Neural cell (in vitro differentiated cells): ENCODE data around the gene DENND1A. TPM values are rescaled to one million over a fixed set of nuclear protein-coding genes. Genes with fewer than 3 reads are reported as not detected.

ENCODE experiments used
- H2AFZ ChIP-seq: fragments of 200-600, 300-800 bp; sonication (generic), shearing (Covaris generic); 2 replicates; pipeline ENCODE4 v1.6.0; 2014; ENCODE audit warnings: low read depth, mild to moderate bottlenecking, antibody characterized with exemption, low read length, moderate library complexity
- H3F3A ChIP-seq: fragments of 200-600 bp; shearing (Covaris generic); 2 replicates; pipeline ENCODE4 v1.6.1; 2016; ENCODE audit warnings: mild to moderate bottlenecking, moderate library complexity, mixed read lengths, antibody characterized with exemption, low read length; ENCODE audit not compliant: insufficient read depth, poor library complexity, severe bottlenecking
- H3K27ac ChIP-seq: fragments of 200-600, 300-800 bp; sonication (generic), shearing (Covaris generic); 2 replicates; pipeline ENCODE4 v1.5.1; 2014; ENCODE audit warnings: mild to moderate bottlenecking, low read length, moderate library complexity
- H3K27me3 ChIP-seq: fragments of 300-800, 200-600 bp; sonication (generic), shearing (Covaris generic); 2 replicates; pipeline ENCODE4 v1.6.0; 2014; ENCODE audit warnings: mild to moderate bottlenecking, low read depth, low read length, moderate library complexity; ENCODE audit not compliant: insufficient read depth
- H3K36me3 ChIP-seq: fragments of 300-800, 200-600 bp; sonication (generic), shearing (Covaris generic); 2 replicates; pipeline ENCODE4 v1.5.1; 2014; ENCODE audit warnings: mild to moderate bottlenecking, antibody characterized with exemption, low read length, moderate library complexity; ENCODE audit not compliant: insufficient read depth
- H3K4me2 ChIP-seq: fragments of 300-800, 200-600 bp; sonication (generic), shearing (Covaris generic); 2 replicates; pipeline ENCODE4 v1.6.0; 2014; ENCODE audit warnings: mild to moderate bottlenecking, low read length
- H3K4me3 ChIP-seq: fragments of 300-800, 200-600 bp; sonication (generic), shearing (Covaris generic); 2 replicates; pipeline ENCODE4 v1.5.1; 2014; ENCODE audit warnings: mild to moderate bottlenecking, low read length, moderate library complexity
- H3K79me2 ChIP-seq: fragments of 200-600 bp; shearing (Covaris generic); replicated peaks from 2 replicates; pipeline ENCODE4 v1.6.0; 2014; ENCODE audit warnings: mild to moderate bottlenecking, low read length, moderate library complexity; ENCODE audit not compliant: insufficient read depth
- H3K9ac ChIP-seq: fragments of 300-800, 200-600 bp; sonication (generic), shearing (Covaris generic); 2 replicates; pipeline ENCODE4 v1.6.1; 2016; ENCODE audit warnings: mild to moderate bottlenecking, low read length, mixed read lengths
- H3K9me2 ChIP-seq: fragments of 200-600 bp; shearing (Covaris generic); 2 replicates; pipeline ENCODE4 v1.6.1; 2016; ENCODE audit warnings: mild to moderate bottlenecking, low read length, mixed read lengths; ENCODE audit not compliant: insufficient read depth
- H3K9me3 ChIP-seq: fragments of 200-600, 300-800 bp; sonication (generic), shearing (Covaris generic); 2 replicates; pipeline ENCODE4 v1.6.1; 2016; ENCODE audit warnings: mild to moderate bottlenecking, mixed run types, low read length, moderate library complexity, mixed read lengths
- H4K20me1 ChIP-seq: fragments of 200-600 bp; shearing (Covaris generic); 2 replicates; pipeline ENCODE4 v1.6.1; 2016; ENCODE audit warnings: mild to moderate bottlenecking, mixed run types; ENCODE audit not compliant: insufficient read depth
- EP300 ChIP-seq: fragments of 450-650 bp; conservative IDR thresholded peaks from 2 replicates; pipeline ENCODE4 v1.6.1; 2014; ENCODE audit warnings: antibody characterized with exemption, mild to moderate bottlenecking, moderate library complexity; ENCODE audit not compliant: poor library complexity, severe bottlenecking
- EZH2 ChIP-seq: fragments of 200-600, 300-800 bp; shearing (Covaris generic), sonication (generic); IDR thresholded peaks from 2 replicates; pipeline ENCODE4 v1.6.1; 2014; ENCODE audit warnings: antibody characterized with exemption, low read length, borderline replicate concordance, mild to moderate bottlenecking; ENCODE audit not compliant: insufficient read depth, poor library complexity, severe bottlenecking
- MXI1 ChIP-seq: fragments of 450-650 bp; conservative IDR thresholded peaks from 2 replicates; pipeline ENCODE4 v1.6.1; 2014; ENCODE audit warnings: antibody characterized with exemption, mild to moderate bottlenecking; ENCODE audit not compliant: poor library complexity, severe bottlenecking
- POLR2AphosphoS5 ChIP-seq: IDR thresholded peaks from 2 replicates; pipeline ENCODE4 v1.6.1; 2012
- RAD21 ChIP-seq: fragments of 450-650 bp; conservative IDR thresholded peaks from 2 replicates; pipeline ENCODE4 v1.6.1; 2014; ENCODE audit warnings: antibody characterized with exemption, mild to moderate bottlenecking, moderate library complexity
- SMC3 ChIP-seq: fragments of 450-650 bp; conservative IDR thresholded peaks from 2 replicates; pipeline ENCODE4 v1.6.1; 2014; ENCODE audit warnings: antibody characterized with exemption, mild to moderate bottlenecking, moderate library complexity; ENCODE audit not compliant: poor library complexity
- TAF1 ChIP-seq: IDR thresholded peaks from 2 replicates; pipeline ENCODE4 v1.6.1; 2012; ENCODE audit warnings: low read depth
- polyA plus RNA-seq: library from polyadenylated mRNA; depleted of rRNA; stranded (reverse); fragments of >200 nt; gene quantifications from 2 replicates; pipeline ENCODE4 v1.2.3, GENCODE V29; 2014
- TF ChIP-seq, protein P1 (sequence below): fragments of 450-650 bp; IDR thresholded peaks from 2 replicates; pipeline ENCODE4 v1.5.1; 2014; ENCODE audit warnings: antibody characterized with exemption, mild to moderate bottlenecking, moderate library complexity; ENCODE audit not compliant: poor library complexity, severe bottlenecking
- TF ChIP-seq, protein P2 (sequence below): IDR thresholded peaks from 2 replicates; pipeline ENCODE4 v1.6.1; 2012; ENCODE audit warnings: borderline replicate concordance

DENND1A gene
- polyA plus RNA-seq, 1 donor from 2014 or later = 2.3 TPM

DNA sequence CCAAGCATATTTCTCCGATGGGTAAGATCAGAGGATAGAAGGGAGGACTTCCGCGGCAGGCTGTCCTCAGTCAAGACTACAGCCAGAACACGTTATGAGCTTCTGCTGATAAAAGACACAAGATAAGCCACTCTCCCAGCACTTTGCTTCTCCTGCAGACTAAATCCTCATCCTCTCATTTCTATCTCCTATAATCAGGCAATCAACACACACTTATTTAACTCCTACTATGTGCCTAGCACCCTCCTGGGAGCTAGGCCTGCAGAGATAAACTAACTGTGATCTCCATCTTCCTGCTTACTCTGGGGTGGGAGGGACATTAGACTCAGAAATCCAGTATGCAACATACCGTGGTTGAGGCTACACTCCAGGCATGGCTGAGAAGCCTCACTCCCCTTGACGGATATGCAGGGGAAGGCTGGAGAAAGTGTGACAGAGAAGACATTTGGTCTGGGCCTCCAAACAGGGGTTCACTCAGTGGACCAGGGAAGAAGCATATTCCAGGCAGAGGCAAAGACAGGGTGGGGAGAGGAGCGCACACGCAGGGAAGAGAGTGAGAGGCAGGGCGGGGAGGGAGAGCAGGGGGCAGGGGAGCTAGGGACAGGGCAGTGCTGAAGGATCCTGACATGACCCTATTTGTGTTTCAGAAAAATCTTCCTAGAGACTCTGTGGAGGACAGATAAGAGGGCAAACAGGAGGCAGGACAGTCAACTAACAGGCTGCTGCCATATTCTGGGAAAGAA, 274.1 kb downstream of the DENND1A start:
- TF ChIP-seq EZH2 (no peak), POLR2AphosphoS5 (no peak), TAF1 (no peak), RAD21 (no peak)
- TF ChIP-seq, protein P1, sequence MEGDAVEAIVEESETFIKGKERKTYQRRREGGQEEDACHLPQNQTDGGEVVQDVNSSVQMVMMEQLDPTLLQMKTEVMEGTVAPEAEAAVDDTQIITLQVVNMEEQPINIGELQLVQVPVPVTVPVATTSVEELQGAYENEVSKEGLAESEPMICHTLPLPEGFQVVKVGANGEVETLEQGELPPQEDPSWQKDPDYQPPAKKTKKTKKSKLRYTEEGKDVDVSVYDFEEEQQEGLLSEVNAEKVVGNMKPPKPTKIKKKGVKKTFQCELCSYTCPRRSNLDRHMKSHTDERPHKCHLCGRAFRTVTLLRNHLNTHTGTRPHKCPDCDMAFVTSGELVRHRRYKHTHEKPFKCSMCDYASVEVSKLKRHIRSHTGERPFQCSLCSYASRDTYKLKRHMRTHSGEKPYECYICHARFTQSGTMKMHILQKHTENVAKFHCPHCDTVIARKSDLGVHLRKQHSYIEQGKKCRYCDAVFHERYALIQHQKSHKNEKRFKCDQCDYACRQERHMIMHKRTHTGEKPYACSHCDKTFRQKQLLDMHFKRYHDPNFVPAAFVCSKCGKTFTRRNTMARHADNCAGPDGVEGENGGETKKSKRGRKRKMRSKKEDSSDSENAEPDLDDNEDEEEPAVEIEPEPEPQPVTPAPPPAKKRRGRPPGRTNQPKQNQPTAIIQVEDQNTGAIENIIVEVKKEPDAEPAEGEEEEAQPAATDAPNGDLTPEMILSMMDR = no peak
- H3K9ac ChIP-seq = no peak overlapping the region
- no peaks in the 10 kb centered on the region for H4K20me1 ChIP-seq
- H3K79me2 ChIP-seq = no peaks in the 10 kb centered on the region
- H3K36me3 ChIP-seq = no peaks in the 10 kb centered on the region
- no peak overlapping the region for H3K27ac ChIP-seq
- no peaks in the 10 kb centered on the region for H3K9me3 ChIP-seq
- H3F3A ChIP-seq = no peaks in the 10 kb centered on the region
- H3K9me2 ChIP-seq = no peaks in the 10 kb centered on the region
- H3K4me2 ChIP-seq = no peak overlapping the region
- no peaks in the 10 kb centered on the region for H3K27me3 ChIP-seq
- no peak overlapping the region for H3K4me3 ChIP-seq
- H2AFZ ChIP-seq = no peak overlapping the region

DNA sequence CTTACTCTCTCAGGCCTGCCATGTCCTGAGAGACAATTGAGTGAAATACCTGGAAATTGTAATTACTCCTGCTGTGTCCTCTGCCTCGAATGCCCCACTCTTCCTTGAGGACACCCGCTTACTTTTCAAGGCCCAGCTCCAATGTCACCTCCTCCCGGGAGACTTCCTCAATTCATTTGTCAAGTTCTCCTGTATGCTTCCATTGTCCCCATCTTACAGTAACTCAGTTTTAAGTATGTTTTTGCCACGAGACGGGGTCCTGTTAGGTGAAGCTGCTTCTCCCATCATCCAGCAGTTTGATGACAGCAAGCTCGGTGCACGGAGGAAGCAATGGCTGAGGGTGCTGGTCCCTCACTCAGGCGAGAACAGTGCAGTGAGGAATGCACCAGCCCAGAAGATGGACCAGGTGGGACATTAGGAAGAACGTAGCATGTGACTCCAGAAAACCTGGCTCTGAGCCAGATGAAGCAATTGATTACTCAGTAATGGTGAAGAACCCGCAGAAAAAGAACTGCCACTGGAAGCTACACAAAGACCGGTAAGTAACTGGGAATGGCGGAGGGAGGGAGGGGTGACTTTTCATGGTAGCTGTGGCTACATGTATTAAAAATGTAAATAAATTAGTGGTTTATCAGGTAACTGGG, 274.8 kb downstream of the DENND1A start:
- Histone ChIP-seq H3K9me2 (no peaks in the 10 kb centered on the region), H3K4me3 (no peak overlapping the region), H4K20me1 (no peaks in the 10 kb centered on the region), H3K4me2 (no peak overlapping the region), H3K79me2 (no peaks in the 10 kb centered on the region), H3K9ac (no peak overlapping the region), H3F3A (no peaks in the 10 kb centered on the region), H2AFZ (no peak overlapping the region), H3K9me3 (no peaks in the 10 kb centered on the region), H3K27ac (no peak overlapping the region), H3K27me3 (no peaks in the 10 kb centered on the region), H3K36me3 (no peaks in the 10 kb centered on the region)
- no peak for TF ChIP-seq EP300
- TF ChIP-seq POLR2AphosphoS5 = no peak
- no peak for TF ChIP-seq TAF1
- TF ChIP-seq, protein P1 = no peak
- TF ChIP-seq EZH2 = no peak
- no peak for TF ChIP-seq SMC3
- TF ChIP-seq, protein P2, sequence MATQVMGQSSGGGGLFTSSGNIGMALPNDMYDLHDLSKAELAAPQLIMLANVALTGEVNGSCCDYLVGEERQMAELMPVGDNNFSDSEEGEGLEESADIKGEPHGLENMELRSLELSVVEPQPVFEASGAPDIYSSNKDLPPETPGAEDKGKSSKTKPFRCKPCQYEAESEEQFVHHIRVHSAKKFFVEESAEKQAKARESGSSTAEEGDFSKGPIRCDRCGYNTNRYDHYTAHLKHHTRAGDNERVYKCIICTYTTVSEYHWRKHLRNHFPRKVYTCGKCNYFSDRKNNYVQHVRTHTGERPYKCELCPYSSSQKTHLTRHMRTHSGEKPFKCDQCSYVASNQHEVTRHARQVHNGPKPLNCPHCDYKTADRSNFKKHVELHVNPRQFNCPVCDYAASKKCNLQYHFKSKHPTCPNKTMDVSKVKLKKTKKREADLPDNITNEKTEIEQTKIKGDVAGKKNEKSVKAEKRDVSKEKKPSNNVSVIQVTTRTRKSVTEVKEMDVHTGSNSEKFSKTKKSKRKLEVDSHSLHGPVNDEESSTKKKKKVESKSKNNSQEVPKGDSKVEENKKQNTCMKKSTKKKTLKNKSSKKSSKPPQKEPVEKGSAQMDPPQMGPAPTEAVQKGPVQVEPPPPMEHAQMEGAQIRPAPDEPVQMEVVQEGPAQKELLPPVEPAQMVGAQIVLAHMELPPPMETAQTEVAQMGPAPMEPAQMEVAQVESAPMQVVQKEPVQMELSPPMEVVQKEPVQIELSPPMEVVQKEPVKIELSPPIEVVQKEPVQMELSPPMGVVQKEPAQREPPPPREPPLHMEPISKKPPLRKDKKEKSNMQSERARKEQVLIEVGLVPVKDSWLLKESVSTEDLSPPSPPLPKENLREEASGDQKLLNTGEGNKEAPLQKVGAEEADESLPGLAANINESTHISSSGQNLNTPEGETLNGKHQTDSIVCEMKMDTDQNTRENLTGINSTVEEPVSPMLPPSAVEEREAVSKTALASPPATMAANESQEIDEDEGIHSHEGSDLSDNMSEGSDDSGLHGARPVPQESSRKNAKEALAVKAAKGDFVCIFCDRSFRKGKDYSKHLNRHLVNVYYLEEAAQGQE = no peak
- no peak for TF ChIP-seq MXI1
- no peak for TF ChIP-seq RAD21
